Measurements from ENCODE around the gene ATR. TPM values are rescaled to one million over a fixed set of nuclear protein-coding genes. Genes with fewer than 3 reads are reported as not detected.
"Not testable (repeated sequence)": the region's sequence is repeated elsewhere in the genome, so short reads cannot be mapped to it uniquely, and the experiment has no call there.

ATR gene
- total and polyA plus RNA-seq, 4 donors = 9.0 to 41.3 (median 23.3) TPM

- peak overlapping the region in 1 of 2 donors; percentile 1 for H3K9ac ChIP-seq (ENCODE audit: insufficient read depth in 1 of 2, low read length in 2 of 2)
- no peaks in the 10 kb centered on the region for H3K9me3 ChIP-seq (ENCODE audit: control insufficient read depth in 4 of 4, insufficient read depth in 3 of 4, low read length in 3 of 4)
- peaks cover 0 to 14% (median 5%) of the 10 kb centered on the region in 5 donors for H3K4me1 ChIP-seq (ENCODE audit: control insufficient read depth in 5 of 5, insufficient read depth in 5 of 5, low read length in 5 of 5)
- H3K27me3 ChIP-seq (ENCODE audit: control insufficient read depth in 3 of 3, insufficient read depth in 3 of 3, low read length in 2 of 3) = no peaks in the 10 kb centered on the region
- DNase-seq = no peak
- no peak for ATAC-seq (ENCODE audit: insufficient read depth, low FRiP score)
- peaks cover 0 to 5% (median 0%) of the 10 kb centered on the region in 4 donors for H3K36me3 ChIP-seq (ENCODE audit: control insufficient read depth in 4 of 4, insufficient read depth in 4 of 4, low read length in 4 of 4)
- no peak overlapping the region for H3K27ac ChIP-seq (ENCODE audit: low read depth in 1 of 2, low read length in 1 of 2)
- no peak overlapping the region for H3K4me3 ChIP-seq
- no peak for TF ChIP-seq CTCF (IDR thresholded peaks at IDR 0.05; ENCODE audit: control extremely low read depth, extremely low read depth)
These were observed 1.7 kb downstream of the ATR start for GRCh38 chr3:142576792-142577191.

- Histone ChIP-seq H3K36me3 (ENCODE audit: control insufficient read depth in 4 of 4, insufficient read depth in 4 of 4, low read length in 4 of 4) (peaks cover 0 to 5% (median 0%) of the 10 kb centered on the region in 4 donors), H3K4me3 (no peak overlapping the region), H3K4me1 (ENCODE audit: control insufficient read depth in 5 of 5, insufficient read depth in 5 of 5, low read length in 5 of 5) (peaks cover 0 to 14% (median 5%) of the 10 kb centered on the region in 5 donors), H3K9ac (ENCODE audit: insufficient read depth in 1 of 2, low read length in 2 of 2) (no peak overlapping the region), H3K27ac (ENCODE audit: low read depth in 1 of 2, low read length in 1 of 2) (no peak overlapping the region), H3K9me3 (ENCODE audit: control insufficient read depth in 4 of 4, insufficient read depth in 3 of 4, low read length in 3 of 4) (no peaks in the 10 kb centered on the region), H3K27me3 (ENCODE audit: control insufficient read depth in 3 of 3, insufficient read depth in 3 of 3, low read length in 2 of 3) (no peaks in the 10 kb centered on the region)
- no peak for DNase-seq
- no peak for ATAC-seq (ENCODE audit: insufficient read depth, low FRiP score)
- WGBS, 2 donors = 49 to 52% methylated on average over 1 of the region's 1 CpG
- no peak for TF ChIP-seq CTCF (IDR thresholded peaks at IDR 0.05; ENCODE audit: control extremely low read depth, extremely low read depth)
These were observed 3.9 kb downstream of the ATR start for GRCh38 chr3:142574665-142575064.

GRCh38 chr3:142574223-142574622 lies 4.3 kb downstream of the ATR start:
- peaks cover 0 to 11% (median 5%) of the 10 kb centered on the region in 5 donors for H3K4me1 ChIP-seq (ENCODE audit: control insufficient read depth in 5 of 5, insufficient read depth in 5 of 5, low read length in 5 of 5)
- DNase-seq; H3K36me3 ChIP-seq (ENCODE audit: control insufficient read depth in 4 of 4, insufficient read depth in 4 of 4, low read length in 4 of 4); H3K9me3 ChIP-seq (ENCODE audit: control insufficient read depth in 4 of 4, insufficient read depth in 3 of 4, low read length in 3 of 4); H3K27me3 ChIP-seq (ENCODE audit: control insufficient read depth in 3 of 3, insufficient read depth in 3 of 3, low read length in 2 of 3); H3K4me3 ChIP-seq; ATAC-seq (ENCODE audit: insufficient read depth, low FRiP score); H3K27ac ChIP-seq (ENCODE audit: low read depth in 1 of 2, low read length in 1 of 2); H3K9ac ChIP-seq (ENCODE audit: insufficient read depth in 1 of 2, low read length in 2 of 2): not testable (repeated sequence)
- 97% methylated on average over 3 of the region's 3 CpGs for WGBS, 2 donors

GRCh38 chr3:142569422-142569821 lies 9.1 kb downstream of the ATR start:
- H3K27ac ChIP-seq (ENCODE audit: low read depth in 1 of 2, low read length in 1 of 2); H3K27me3 ChIP-seq (ENCODE audit: control insufficient read depth in 3 of 3, insufficient read depth in 3 of 3, low read length in 2 of 3); H3K36me3 ChIP-seq (ENCODE audit: control insufficient read depth in 4 of 4, insufficient read depth in 4 of 4, low read length in 4 of 4); H3K9me3 ChIP-seq (ENCODE audit: control insufficient read depth in 4 of 4, insufficient read depth in 3 of 4, low read length in 3 of 4); ATAC-seq (ENCODE audit: insufficient read depth, low FRiP score); H3K4me1 ChIP-seq (ENCODE audit: control insufficient read depth in 5 of 5, insufficient read depth in 5 of 5, low read length in 5 of 5); H3K4me3 ChIP-seq; H3K9ac ChIP-seq (ENCODE audit: insufficient read depth in 1 of 2, low read length in 2 of 2); DNase-seq: not testable (repeated sequence)
- WGBS, 2 donors = 92% methylated on average over 3 of the region's 3 CpGs

Data from lung (tissue), 12 donors.